WTC11 (cell line): ENCODE data around the gene CYTH3. TPM values are rescaled to one million over a fixed set of nuclear protein-coding genes. Genes with fewer than 3 reads are reported as not detected.

Experiments used
- ATAC-seq: fragments of 200-7000 bp; cut with Tn5 transposase; 2 replicates; pipeline ENCODE4 v1.10.0; 2021; ENCODE audit warnings: mild to moderate bottlenecking, moderate library complexity
- CTCF ChIA-PET: fragments of 300-600 bp; sonication (Branson Sonifier 250); formaldehyde crosslinking; loops from one replicate; lab custom pipeline; 2021; ENCODE audit warnings: antibody characterized with exemption; lab: Charles Lee
- POLR2A ChIA-PET: fragments of 350-600 bp; sonication (Branson Sonifier 250); formaldehyde crosslinking; loops from one replicate; lab custom pipeline; 2021; ENCODE audit warnings: antibody characterized with exemption; lab: Charles Lee
- DNase-seq: peaks from one replicate; pipeline ENCODE4 v3.0.0; 2021; ENCODE audit warnings: low spot score
- H3K27ac Mint-ChIP-seq: 2 replicates; pipeline ENCODE4 v1.8.0; 2021; ENCODE audit warnings: mixed read lengths
- H3K27me3 Mint-ChIP-seq: 2 replicates; pipeline ENCODE4 v1.8.0; 2021; ENCODE audit warnings: low read depth, mild to moderate bottlenecking, moderate library complexity, mixed read lengths
- H3K36me3 Mint-ChIP-seq: 2 replicates; pipeline ENCODE4 v1.8.0; 2021; ENCODE audit warnings: mixed read lengths
- H3K4me1 Mint-ChIP-seq: 2 replicates; pipeline ENCODE4 v1.8.0; 2022; ENCODE audit warnings: mixed read lengths
- H3K4me3 Mint-ChIP-seq: 2 replicates; pipeline ENCODE4 v1.8.0; 2021; ENCODE audit warnings: mild to moderate bottlenecking, moderate library complexity, mixed read lengths
- H3K9me3 Mint-ChIP-seq: 2 replicates; pipeline ENCODE4 v1.8.0; 2021; ENCODE audit warnings: mixed read lengths
- EMX1 ChIP-seq: fragments of 250-450 bp; sonication (Bioruptor Pico); IDR thresholded peaks from 2 replicates; pipeline ENCODE4 v1.8.0; 2021; ENCODE audit warnings: mild to moderate bottlenecking
- FOXP1 ChIP-seq: sonication (generic); formaldehyde crosslinking; IDR thresholded peaks from 2 replicates; pipeline ENCODE4 v1.8.0; 2022; ENCODE audit warnings: missing genetic modification reagents, mild to moderate bottlenecking, moderate library complexity, borderline replicate concordance
- HMGA2 ChIP-seq: fragments of 250-450 bp; sonication (Bioruptor Pico); IDR thresholded peaks from 2 replicates; pipeline ENCODE4 v1.4.0; 2021; ENCODE audit warnings: mild to moderate bottlenecking, moderate library complexity
- JAZF1 ChIP-seq: fragments of 250-450 bp; sonication (Bioruptor Pico); IDR thresholded peaks from 2 replicates; pipeline ENCODE4 v1.9.0; 2021; ENCODE audit warnings: moderate library complexity, mild to moderate bottlenecking, inconsistent platforms
- NFE2L1 ChIP-seq: sonication (generic); formaldehyde crosslinking; IDR thresholded peaks from 2 replicates; pipeline ENCODE4 v1.8.1; 2023; ENCODE audit warnings: missing genetic modification reagents
- NFYB ChIP-seq: sonication (generic); formaldehyde crosslinking; conservative IDR thresholded peaks from 2 replicates; pipeline ENCODE4 v1.8.0; 2022; ENCODE audit warnings: low read depth, missing genetic modification reagents
- NR1H2 ChIP-seq: sonication (generic); formaldehyde crosslinking; IDR thresholded peaks from 2 replicates; pipeline ENCODE4 v1.9.0; 2021; ENCODE audit warnings: mild to moderate bottlenecking, moderate library complexity, missing genetic modification reagents
- SP1 ChIP-seq: sonication (generic); formaldehyde crosslinking; conservative IDR thresholded peaks from 2 replicates; pipeline ENCODE4 v1.8.1; 2022; ENCODE audit warnings: missing genetic modification reagents
- TP53 ChIP-seq: sonication (generic); formaldehyde crosslinking; IDR thresholded peaks from 2 replicates; pipeline ENCODE4 v1.8.1; 2023; ENCODE audit warnings: mild to moderate bottlenecking, missing genetic modification reagents
- ZNF671 ChIP-seq: fragments of 250-450 bp; sonication (Bioruptor Pico); IDR thresholded peaks from 2 replicates; pipeline ENCODE4 v1.8.0; 2021; ENCODE audit warnings: mild to moderate bottlenecking
- total RNA-seq: library from RNA; stranded (reverse); gene quantifications from 3 replicates; pipeline ENCODE4 v1.2.3, GENCODE V29; 2021
- TF ChIP-seq, protein P1 (sequence below): fragments of 200-600 bp; IDR thresholded peaks from 2 replicates; pipeline ENCODE4 v1.8.0; 2022; ENCODE audit warnings: antibody characterized with exemption
- TF ChIP-seq, protein P2 (sequence below): fragments of 250-450 bp; sonication (Bioruptor Pico); IDR thresholded peaks from 2 replicates; pipeline ENCODE4 v1.8.0; 2021; ENCODE audit warnings: mild to moderate bottlenecking
- TF ChIP-seq, protein P3 (sequence below): sonication (generic); formaldehyde crosslinking; IDR thresholded peaks from 2 replicates; pipeline ENCODE4 v1.8.0; 2023; ENCODE audit warnings: mild to moderate bottlenecking, missing genetic modification reagents
- TF ChIP-seq, protein P4 (sequence below): sonication (generic); formaldehyde crosslinking; IDR thresholded peaks from 2 replicates; pipeline ENCODE4 v1.8.1; 2023; ENCODE audit warnings: mild to moderate bottlenecking, missing genetic modification reagents
- TF ChIP-seq, protein P5 (sequence below): fragments of 250-450 bp; sonication (Bioruptor Pico); conservative IDR thresholded peaks from 2 replicates; pipeline ENCODE4 v1.9.0; 2021; ENCODE audit warnings: mild to moderate bottlenecking
- TF ChIP-seq, protein P6 (sequence below): sonication (generic); formaldehyde crosslinking; IDR thresholded peaks from 2 replicates; pipeline ENCODE4 v1.8.0; 2023; ENCODE audit warnings: missing genetic modification reagents, mild to moderate bottlenecking, borderline replicate concordance

Gene CYTH3
- total RNA-seq, 1 experiment from 2014 or later = 13.2 TPM

DNA sequence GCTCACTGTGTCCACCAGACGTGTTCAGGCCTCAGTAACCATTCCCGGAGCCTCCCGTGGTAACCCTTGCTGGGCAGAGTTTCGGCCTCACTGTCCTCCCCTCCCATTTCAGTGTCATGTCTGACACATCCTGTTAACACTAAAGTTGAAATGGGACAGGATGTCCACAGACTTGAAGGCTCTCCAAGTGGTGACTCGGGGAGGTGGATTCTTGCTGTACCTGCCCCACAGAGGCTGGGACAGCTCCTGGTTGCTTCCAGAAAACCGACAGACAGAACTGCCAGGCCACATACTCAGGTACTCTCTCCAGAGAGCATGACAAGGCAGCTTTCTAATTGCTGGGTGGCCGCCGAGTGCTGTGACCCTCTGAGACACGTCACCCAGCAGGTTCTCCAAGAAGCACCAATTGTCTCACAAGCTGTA, 17.9 kb upstream of the CYTH3 start (continued):
- TF ChIP-seq HMGA2 (CRISPR knock-in tag) (no peak), NR1H2 (no peak), EMX1 (CRISPR knock-in tag) (no peak), JAZF1 (CRISPR knock-in tag) (no peak)
- TF ChIP-seq, protein P1, sequence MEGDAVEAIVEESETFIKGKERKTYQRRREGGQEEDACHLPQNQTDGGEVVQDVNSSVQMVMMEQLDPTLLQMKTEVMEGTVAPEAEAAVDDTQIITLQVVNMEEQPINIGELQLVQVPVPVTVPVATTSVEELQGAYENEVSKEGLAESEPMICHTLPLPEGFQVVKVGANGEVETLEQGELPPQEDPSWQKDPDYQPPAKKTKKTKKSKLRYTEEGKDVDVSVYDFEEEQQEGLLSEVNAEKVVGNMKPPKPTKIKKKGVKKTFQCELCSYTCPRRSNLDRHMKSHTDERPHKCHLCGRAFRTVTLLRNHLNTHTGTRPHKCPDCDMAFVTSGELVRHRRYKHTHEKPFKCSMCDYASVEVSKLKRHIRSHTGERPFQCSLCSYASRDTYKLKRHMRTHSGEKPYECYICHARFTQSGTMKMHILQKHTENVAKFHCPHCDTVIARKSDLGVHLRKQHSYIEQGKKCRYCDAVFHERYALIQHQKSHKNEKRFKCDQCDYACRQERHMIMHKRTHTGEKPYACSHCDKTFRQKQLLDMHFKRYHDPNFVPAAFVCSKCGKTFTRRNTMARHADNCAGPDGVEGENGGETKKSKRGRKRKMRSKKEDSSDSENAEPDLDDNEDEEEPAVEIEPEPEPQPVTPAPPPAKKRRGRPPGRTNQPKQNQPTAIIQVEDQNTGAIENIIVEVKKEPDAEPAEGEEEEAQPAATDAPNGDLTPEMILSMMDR = no peak
- TF ChIP-seq, protein P2, sequence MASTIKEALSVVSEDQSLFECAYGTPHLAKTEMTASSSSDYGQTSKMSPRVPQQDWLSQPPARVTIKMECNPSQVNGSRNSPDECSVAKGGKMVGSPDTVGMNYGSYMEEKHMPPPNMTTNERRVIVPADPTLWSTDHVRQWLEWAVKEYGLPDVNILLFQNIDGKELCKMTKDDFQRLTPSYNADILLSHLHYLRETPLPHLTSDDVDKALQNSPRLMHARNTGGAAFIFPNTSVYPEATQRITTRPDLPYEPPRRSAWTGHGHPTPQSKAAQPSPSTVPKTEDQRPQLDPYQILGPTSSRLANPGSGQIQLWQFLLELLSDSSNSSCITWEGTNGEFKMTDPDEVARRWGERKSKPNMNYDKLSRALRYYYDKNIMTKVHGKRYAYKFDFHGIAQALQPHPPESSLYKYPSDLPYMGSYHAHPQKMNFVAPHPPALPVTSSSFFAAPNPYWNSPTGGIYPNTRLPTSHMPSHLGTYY = no peak
- TF ChIP-seq, protein P3, sequence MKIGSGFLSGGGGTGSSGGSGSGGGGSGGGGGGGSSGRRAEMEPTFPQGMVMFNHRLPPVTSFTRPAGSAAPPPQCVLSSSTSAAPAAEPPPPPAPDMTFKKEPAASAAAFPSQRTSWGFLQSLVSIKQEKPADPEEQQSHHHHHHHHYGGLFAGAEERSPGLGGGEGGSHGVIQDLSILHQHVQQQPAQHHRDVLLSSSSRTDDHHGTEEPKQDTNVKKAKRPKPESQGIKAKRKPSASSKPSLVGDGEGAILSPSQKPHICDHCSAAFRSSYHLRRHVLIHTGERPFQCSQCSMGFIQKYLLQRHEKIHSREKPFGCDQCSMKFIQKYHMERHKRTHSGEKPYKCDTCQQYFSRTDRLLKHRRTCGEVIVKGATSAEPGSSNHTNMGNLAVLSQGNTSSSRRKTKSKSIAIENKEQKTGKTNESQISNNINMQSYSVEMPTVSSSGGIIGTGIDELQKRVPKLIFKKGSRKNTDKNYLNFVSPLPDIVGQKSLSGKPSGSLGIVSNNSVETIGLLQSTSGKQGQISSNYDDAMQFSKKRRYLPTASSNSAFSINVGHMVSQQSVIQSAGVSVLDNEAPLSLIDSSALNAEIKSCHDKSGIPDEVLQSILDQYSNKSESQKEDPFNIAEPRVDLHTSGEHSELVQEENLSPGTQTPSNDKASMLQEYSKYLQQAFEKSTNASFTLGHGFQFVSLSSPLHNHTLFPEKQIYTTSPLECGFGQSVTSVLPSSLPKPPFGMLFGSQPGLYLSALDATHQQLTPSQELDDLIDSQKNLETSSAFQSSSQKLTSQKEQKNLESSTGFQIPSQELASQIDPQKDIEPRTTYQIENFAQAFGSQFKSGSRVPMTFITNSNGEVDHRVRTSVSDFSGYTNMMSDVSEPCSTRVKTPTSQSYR = no peak

DNA sequence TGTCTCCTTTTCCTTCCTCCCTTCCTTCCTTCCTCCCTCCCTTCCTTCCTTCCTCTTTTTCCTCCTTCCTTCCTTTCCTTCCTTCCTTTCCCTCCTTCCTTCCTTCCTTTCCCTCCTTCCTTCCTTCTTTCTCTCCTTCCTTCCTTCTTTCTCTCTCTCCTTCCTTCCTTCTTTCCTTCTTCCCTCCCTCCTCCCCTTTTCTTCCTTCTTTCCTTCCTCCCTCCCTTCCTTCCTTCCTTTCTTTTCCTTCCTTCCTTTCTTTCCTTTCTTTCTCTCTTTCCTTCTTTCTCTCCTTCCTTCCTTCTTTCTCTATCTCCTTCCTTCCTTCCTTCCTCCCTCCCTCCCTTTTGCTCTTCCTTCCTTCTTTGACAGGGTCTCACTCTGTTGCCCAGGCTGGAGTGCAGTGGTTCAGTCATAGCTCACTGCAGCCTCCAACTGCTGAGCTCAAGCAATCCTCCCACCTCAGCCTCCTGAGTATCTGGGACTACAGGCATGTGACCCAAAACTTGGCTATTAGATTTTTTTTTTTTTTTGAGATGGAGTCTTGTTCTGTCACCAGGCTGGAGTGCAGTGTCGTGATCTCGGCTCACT, 15.9 kb upstream of the CYTH3 start:
- ChIA-PET POLR2A (interaction anchor here (0.6 kb wide), 1 partner anchor 20 kb away, joined by 3 read pairs; no protein-coding TSS in a partner anchor), CTCF (no interaction called here)
- no peak overlapping the region for H3K27ac Mint-ChIP-seq
- no peak overlapping the region for H3K4me3 Mint-ChIP-seq
- no peak for DNase-seq
- peaks cover 17% of the 10 kb centered on the region for H3K9me3 Mint-ChIP-seq
- H3K36me3 Mint-ChIP-seq = 0 out of 2 replicates have a peak, but pooled peaks cover 3% of the 10 kb centered on the region
- H3K27me3 Mint-ChIP-seq = no peaks in the 10 kb centered on the region; the same call in 1 of the 2 replicates
- no peaks in the 10 kb centered on the region for H3K4me1 Mint-ChIP-seq
- TF ChIP-seq NFYB (CRISPR knock-in tag) = no peak
- no peak for TF ChIP-seq TP53 (CRISPR knock-in tag)
- no peak for TF ChIP-seq NFE2L1 (CRISPR knock-in tag)
- TF ChIP-seq, protein P4, sequence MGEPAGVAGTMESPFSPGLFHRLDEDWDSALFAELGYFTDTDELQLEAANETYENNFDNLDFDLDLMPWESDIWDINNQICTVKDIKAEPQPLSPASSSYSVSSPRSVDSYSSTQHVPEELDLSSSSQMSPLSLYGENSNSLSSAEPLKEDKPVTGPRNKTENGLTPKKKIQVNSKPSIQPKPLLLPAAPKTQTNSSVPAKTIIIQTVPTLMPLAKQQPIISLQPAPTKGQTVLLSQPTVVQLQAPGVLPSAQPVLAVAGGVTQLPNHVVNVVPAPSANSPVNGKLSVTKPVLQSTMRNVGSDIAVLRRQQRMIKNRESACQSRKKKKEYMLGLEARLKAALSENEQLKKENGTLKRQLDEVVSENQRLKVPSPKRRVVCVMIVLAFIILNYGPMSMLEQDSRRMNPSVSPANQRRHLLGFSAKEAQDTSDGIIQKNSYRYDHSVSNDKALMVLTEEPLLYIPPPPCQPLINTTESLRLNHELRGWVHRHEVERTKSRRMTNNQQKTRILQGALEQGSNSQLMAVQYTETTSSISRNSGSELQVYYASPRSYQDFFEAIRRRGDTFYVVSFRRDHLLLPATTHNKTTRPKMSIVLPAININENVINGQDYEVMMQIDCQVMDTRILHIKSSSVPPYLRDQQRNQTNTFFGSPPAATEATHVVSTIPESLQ (CRISPR knock-in tag) = no peak
- TF ChIP-seq SP1 (CRISPR knock-in tag) = no peak
- no peak for TF ChIP-seq ZNF671 (CRISPR knock-in tag)
- TF ChIP-seq, protein P5, sequence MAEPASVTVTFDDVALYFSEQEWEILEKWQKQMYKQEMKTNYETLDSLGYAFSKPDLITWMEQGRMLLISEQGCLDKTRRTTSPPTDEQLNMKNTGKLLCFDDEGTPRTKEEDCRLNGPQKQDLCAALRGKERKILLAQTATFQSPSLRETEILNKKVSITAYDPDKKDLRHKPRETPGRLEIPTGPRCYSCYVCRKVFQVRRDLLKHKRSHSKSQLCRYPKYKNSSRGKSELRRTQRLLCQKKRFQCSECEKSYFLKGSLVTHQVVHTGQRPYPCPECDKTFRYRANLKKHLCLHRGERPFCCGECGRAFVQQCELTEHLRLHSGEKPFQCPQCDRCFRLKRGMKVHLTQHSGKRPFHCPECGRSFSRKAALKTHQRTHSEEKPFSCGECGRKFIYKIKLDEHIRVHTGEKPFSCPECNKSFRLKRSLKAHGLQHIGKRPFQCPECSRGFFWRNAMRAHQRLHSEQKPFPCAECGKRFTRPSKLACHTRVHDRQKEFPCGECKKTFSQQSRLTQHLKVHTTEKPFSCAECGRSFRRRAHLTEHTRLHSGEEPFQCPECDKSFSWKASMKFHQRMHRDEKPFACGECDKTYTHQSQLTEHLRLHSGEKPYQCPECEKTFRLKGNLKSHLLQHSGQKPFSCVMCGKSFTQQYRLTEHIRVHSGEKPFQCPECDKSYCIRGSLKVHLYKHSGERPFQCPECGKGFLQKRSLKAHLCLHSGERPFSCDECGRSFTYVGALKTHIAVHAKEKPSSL (CRISPR knock-in tag) = no peak
- no peak for TF ChIP-seq JAZF1 (CRISPR knock-in tag)
- no peak for TF ChIP-seq FOXP1 (CRISPR knock-in tag)
- TF ChIP-seq, protein P6, sequence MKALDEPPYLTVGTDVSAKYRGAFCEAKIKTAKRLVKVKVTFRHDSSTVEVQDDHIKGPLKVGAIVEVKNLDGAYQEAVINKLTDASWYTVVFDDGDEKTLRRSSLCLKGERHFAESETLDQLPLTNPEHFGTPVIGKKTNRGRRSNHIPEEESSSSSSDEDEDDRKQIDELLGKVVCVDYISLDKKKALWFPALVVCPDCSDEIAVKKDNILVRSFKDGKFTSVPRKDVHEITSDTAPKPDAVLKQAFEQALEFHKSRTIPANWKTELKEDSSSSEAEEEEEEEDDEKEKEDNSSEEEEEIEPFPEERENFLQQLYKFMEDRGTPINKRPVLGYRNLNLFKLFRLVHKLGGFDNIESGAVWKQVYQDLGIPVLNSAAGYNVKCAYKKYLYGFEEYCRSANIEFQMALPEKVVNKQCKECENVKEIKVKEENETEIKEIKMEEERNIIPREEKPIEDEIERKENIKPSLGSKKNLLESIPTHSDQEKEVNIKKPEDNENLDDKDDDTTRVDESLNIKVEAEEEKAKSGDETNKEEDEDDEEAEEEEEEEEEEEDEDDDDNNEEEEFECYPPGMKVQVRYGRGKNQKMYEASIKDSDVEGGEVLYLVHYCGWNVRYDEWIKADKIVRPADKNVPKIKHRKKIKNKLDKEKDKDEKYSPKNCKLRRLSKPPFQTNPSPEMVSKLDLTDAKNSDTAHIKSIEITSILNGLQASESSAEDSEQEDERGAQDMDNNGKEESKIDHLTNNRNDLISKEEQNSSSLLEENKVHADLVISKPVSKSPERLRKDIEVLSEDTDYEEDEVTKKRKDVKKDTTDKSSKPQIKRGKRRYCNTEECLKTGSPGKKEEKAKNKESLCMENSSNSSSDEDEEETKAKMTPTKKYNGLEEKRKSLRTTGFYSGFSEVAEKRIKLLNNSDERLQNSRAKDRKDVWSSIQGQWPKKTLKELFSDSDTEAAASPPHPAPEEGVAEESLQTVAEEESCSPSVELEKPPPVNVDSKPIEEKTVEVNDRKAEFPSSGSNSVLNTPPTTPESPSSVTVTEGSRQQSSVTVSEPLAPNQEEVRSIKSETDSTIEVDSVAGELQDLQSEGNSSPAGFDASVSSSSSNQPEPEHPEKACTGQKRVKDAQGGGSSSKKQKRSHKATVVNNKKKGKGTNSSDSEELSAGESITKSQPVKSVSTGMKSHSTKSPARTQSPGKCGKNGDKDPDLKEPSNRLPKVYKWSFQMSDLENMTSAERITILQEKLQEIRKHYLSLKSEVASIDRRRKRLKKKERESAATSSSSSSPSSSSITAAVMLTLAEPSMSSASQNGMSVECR (CRISPR knock-in tag) = no peak
- TF ChIP-seq, all 79 proteins: peak for 0
- ATAC-seq = no peak
